Measurements from ENCODE around the gene HNRNPA2B1.
"Not testable (repeated sequence)": the region's sequence is repeated elsewhere in the genome, so short reads cannot be mapped to it uniquely, and the experiment has no call there.

The HNRNPA2B1 gene

GRCh38 chr7:26185844-26186180 is 14.7 kb downstream of the HNRNPA2B1 start:
- no peak overlapping the region for H3K27ac ChIP-seq
- no peak for TF ChIP-seq Cebpa-rat (IDR thresholded peaks at IDR 0.05)
- no peaks in the 10 kb centered on the region for H3K4me1 ChIP-seq
- no peak overlapping the region for H3K9ac ChIP-seq
- no peak overlapping the region for H3K4me2 ChIP-seq
- no peaks in the 10 kb centered on the region for H3K27me3 ChIP-seq
- peaks cover 84% of the 10 kb centered on the region for H4K20me1 ChIP-seq
- no peaks in the 10 kb centered on the region for H3K9me3 ChIP-seq
- no peak overlapping the region for H3K4me3 ChIP-seq
- H3K36me3 ChIP-seq: peaks cover 41% of the 10 kb centered on the region

GRCh38 chr7:26185131-26185843 is 15.3 kb downstream of the HNRNPA2B1 start:
- Histone ChIP-seq H3K4me3 (no peak overlapping the region), H3K9ac (no peak overlapping the region), H3K4me2 (no peak overlapping the region), H3K36me3 (peaks cover 36% of the 10 kb centered on the region), H3K27me3 (no peaks in the 10 kb centered on the region), H4K20me1 (peaks cover 84% of the 10 kb centered on the region), H3K4me1 (no peaks in the 10 kb centered on the region), H3K9me3 (no peaks in the 10 kb centered on the region), H3K27ac (no peak overlapping the region)
- TF ChIP-seq Cebpa-rat (IDR thresholded peaks at IDR 0.05): no peak

GRCh38 chr7:26184281-26185101 is 16.1 kb downstream of the HNRNPA2B1 start:
- not testable (repeated sequence) for H3K9ac ChIP-seq
- peaks cover 84% of the 10 kb centered on the region for H4K20me1 ChIP-seq

GRCh38 chr7:26183545-26184280 is 16.8 kb downstream of the HNRNPA2B1 start:
- H4K20me1 ChIP-seq: peaks cover 76% of the 10 kb centered on the region
- no peaks in the 10 kb centered on the region for H3K9me3 ChIP-seq
- no peak overlapping the region for H3K27ac ChIP-seq
- H3K9ac ChIP-seq: no peak overlapping the region
- H3K4me3 ChIP-seq: no peak overlapping the region
- no peaks in the 10 kb centered on the region for H3K27me3 ChIP-seq
- TF ChIP-seq Cebpa-rat (IDR thresholded peaks at IDR 0.05): no peak
- no peak overlapping the region for H3K4me2 ChIP-seq
- H3K36me3 ChIP-seq: peaks cover 28% of the 10 kb centered on the region
- no peaks in the 10 kb centered on the region for H3K4me1 ChIP-seq

More at GRCh38 chr7:26184281-26185101, 16.1 kb downstream of the HNRNPA2B1 start:
- H3K27me3 ChIP-seq, H3K27ac ChIP-seq, H3K4me2 ChIP-seq, H3K4me3 ChIP-seq, H3K9me3 ChIP-seq, H3K4me1 ChIP-seq: not testable (repeated sequence)
- H3K36me3 ChIP-seq: peaks cover 28% of the 10 kb centered on the region

GRCh38 chr7:26182706-26183105 is 17.8 kb downstream of the HNRNPA2B1 start:
- peaks cover 66% of the 10 kb centered on the region for H4K20me1 ChIP-seq

GRCh38 chr7:26182283-26182682 is 18.3 kb downstream of the HNRNPA2B1 start:
- Histone ChIP-seq H3K4me3 (no peak overlapping the region), H3K36me3 (peaks cover 22% of the 10 kb centered on the region; the same call in 1 of the 2 replicates), H3K27me3 (no peaks in the 10 kb centered on the region), H4K20me1 (peaks cover 62% of the 10 kb centered on the region), H3K27ac (no peak overlapping the region), H3K4me1 (no peaks in the 10 kb centered on the region), H3K9me3 (0 out of 2 replicates have a peak, but pooled peaks cover 2% of the 10 kb centered on the region), H3K9ac (no peak overlapping the region), H3K4me2 (no peak overlapping the region)
- no peak for TF ChIP-seq Cebpa-rat (IDR thresholded peaks at IDR 0.05)

More at GRCh38 chr7:26182706-26183105, 17.8 kb downstream of the HNRNPA2B1 start:
- no peaks in the 10 kb centered on the region for H3K4me1 ChIP-seq
- no peak overlapping the region for H3K4me2 ChIP-seq
- peaks cover 24% of the 10 kb centered on the region for H3K36me3 ChIP-seq
- no peaks in the 10 kb centered on the region for H3K27me3 ChIP-seq
- H3K27ac ChIP-seq: no peak overlapping the region
- no peak overlapping the region for H3K4me3 ChIP-seq
- H3K9me3 ChIP-seq: no peaks in the 10 kb centered on the region
- no peak overlapping the region for H3K9ac ChIP-seq
- TF ChIP-seq Cebpa-rat (IDR thresholded peaks at IDR 0.05): no peak

- no peak overlapping the region for H3K4me3 ChIP-seq
- TF ChIP-seq Cebpa-rat (IDR thresholded peaks at IDR 0.05): no peak
- no peak overlapping the region for H3K27ac ChIP-seq
- 0 out of 2 replicates have a peak, but pooled peaks cover 4% of the 10 kb centered on the region for H3K9me3 ChIP-seq
- no peak overlapping the region for H3K9ac ChIP-seq
- peaks cover 56% of the 10 kb centered on the region for H4K20me1 ChIP-seq
- no peak overlapping the region for H3K4me2 ChIP-seq
- H3K27me3 ChIP-seq: no peaks in the 10 kb centered on the region
- no peaks in the 10 kb centered on the region for H3K4me1 ChIP-seq
- peaks cover 22% of the 10 kb centered on the region; the same call in 1 of the 2 replicates for H3K36me3 ChIP-seq
Observed at GRCh38 chr7:26181474-26182227, 18.9 kb downstream of the HNRNPA2B1 start.

- Histone ChIP-seq H3K27me3 (no peaks in the 10 kb centered on the region), H3K9ac (no peak overlapping the region), H3K36me3 (peaks cover 22% of the 10 kb centered on the region; the same call in 1 of the 2 replicates), H3K4me3 (no peak overlapping the region), H4K20me1 (peaks cover 47% of the 10 kb centered on the region), H3K9me3 (0 out of 2 replicates have a peak, but pooled peaks cover 4% of the 10 kb centered on the region), H3K27ac (no peak overlapping the region), H3K4me1 (no peaks in the 10 kb centered on the region), H3K4me2 (no peak overlapping the region)
- TF ChIP-seq Cebpa-rat (IDR thresholded peaks at IDR 0.05): no peak
Observed at GRCh38 chr7:26180792-26181198, 19.8 kb downstream of the HNRNPA2B1 start.

Measured in BLaER1 (cell line).